Measurements from ENCODE around the gene CRYBB1.
A peak's percentile ranks its signal among the peaks of the same experiment; 100 is the strongest.

Gene CRYBB1

GRCh38 chr22:26660356-26660755 lies 42.5 kb upstream of the CRYBB1 start:
- no peak overlapping the region for H3K4me3 ChIP-seq (ENCODE audit: control insufficient read depth, low read depth, low read length)
- TF ChIP-seq CTCF (conservative IDR thresholded peaks at IDR 0.05; ENCODE audit: control insufficient read depth, insufficient read depth, low read depth, low read length), result no peak
- DNase-seq (ENCODE audit: low read depth), result no peak

GRCh38 chr22:26658671-26659478 lies 41.0 kb upstream of the CRYBB1 start:
- peak; percentile 96 for DNase-seq (ENCODE audit: low read depth)
- TF ChIP-seq CTCF (conservative IDR thresholded peaks at IDR 0.05; ENCODE audit: control insufficient read depth, insufficient read depth, low read depth, low read length), result no peak
- peak overlapping the region; percentile 29 for H3K4me3 ChIP-seq (ENCODE audit: control insufficient read depth, low read depth, low read length)

- DNase-seq (ENCODE audit: low read depth), result no peak
- peak overlapping the region; percentile 29 for H3K4me3 ChIP-seq (ENCODE audit: control insufficient read depth, low read depth, low read length)
- TF ChIP-seq CTCF (conservative IDR thresholded peaks at IDR 0.05; ENCODE audit: control insufficient read depth, insufficient read depth, low read depth, low read length), result no peak
These were observed 40.3 kb upstream of the CRYBB1 start for GRCh38 chr22:26658161-26658560.

- DNase-seq (ENCODE audit: low read depth), result no peak
- no peak for TF ChIP-seq CTCF (conservative IDR thresholded peaks at IDR 0.05; ENCODE audit: control insufficient read depth, insufficient read depth, low read depth, low read length)
- H3K4me3 ChIP-seq (ENCODE audit: control insufficient read depth, low read depth, low read length), result peak within 1 kb of the TSS; percentile 29
These were observed 39.3 kb upstream of the CRYBB1 start, which contains the start of gene MIAT for GRCh38 chr22:26656891-26657851. MIAT (plus strand) TSS chr22:26657588.

GRCh38 chr22:26651815-26652214 lies 34.0 kb upstream of the CRYBB1 start:
- DNase-seq (ENCODE audit: low read depth), result no peak
- no peak overlapping the region for H3K4me3 ChIP-seq (ENCODE audit: control insufficient read depth, low read depth, low read length)
- no peak for TF ChIP-seq CTCF (conservative IDR thresholded peaks at IDR 0.05; ENCODE audit: control insufficient read depth, insufficient read depth, low read depth, low read length)

- DNase-seq (ENCODE audit: low read depth), result no peak
- H3K4me3 ChIP-seq (ENCODE audit: control insufficient read depth, low read depth, low read length), result no peak overlapping the region
- no peak for TF ChIP-seq CTCF (conservative IDR thresholded peaks at IDR 0.05; ENCODE audit: control insufficient read depth, insufficient read depth, low read depth, low read length)
These were observed 33.0 kb upstream of the CRYBB1 start for GRCh38 chr22:26650722-26651421.
